Measurements from ENCODE around the gene LANCL2. TPM values are rescaled to one million over a fixed set of nuclear protein-coding genes. Genes with fewer than 3 reads are reported as not detected.

The LANCL2 gene
- total RNA-seq, 6 donors from 2014 or later = 4.6 to 19.9 (median 12.6) TPM

DNA sequence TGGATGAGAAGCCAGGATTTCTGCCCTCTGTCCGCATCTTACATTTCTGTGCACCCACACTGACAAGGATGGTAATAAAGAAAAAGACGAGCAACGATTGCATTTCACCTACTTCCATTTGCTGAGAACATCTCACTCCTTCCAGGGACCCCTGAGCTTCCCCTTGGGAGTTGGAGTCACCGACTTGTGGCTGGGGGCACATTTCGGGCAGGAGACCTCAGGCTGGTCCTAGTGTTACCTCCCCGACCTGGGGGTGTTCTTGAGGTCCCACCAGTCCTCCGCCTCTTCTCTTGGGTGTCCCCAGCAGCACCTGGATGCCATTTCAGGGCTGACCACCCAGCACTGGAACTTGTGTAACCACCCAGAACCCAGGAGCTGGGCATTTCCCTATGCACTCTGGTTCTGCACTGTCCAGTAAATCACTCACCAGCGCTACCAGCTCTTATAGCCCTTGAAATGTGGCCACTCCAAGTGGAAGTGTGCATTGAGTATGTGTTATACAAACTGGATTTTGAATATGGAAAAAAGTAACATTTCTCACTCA, 84.9 kb downstream of the LANCL2 start:
- Histone ChIP-seq H3K27me3 (peaks cover 0 to 4% (median 0%) of the 10 kb centered on the region in 4 donors), H3K9me3 (no peaks in the 10 kb centered on the region), H3K4me1 (no peaks in the 10 kb centered on the region), H3K27ac (no peak overlapping the region), H3K4me3 (no peak overlapping the region), H3K36me3 (no peaks in the 10 kb centered on the region)
- no peak for TF ChIP-seq POLR2AphosphoS5 (IDR thresholded peaks at IDR 0.05)
- TF ChIP-seq POLR2A (IDR thresholded peaks at IDR 0.05) = no peak
- TF ChIP-seq, protein P1, sequence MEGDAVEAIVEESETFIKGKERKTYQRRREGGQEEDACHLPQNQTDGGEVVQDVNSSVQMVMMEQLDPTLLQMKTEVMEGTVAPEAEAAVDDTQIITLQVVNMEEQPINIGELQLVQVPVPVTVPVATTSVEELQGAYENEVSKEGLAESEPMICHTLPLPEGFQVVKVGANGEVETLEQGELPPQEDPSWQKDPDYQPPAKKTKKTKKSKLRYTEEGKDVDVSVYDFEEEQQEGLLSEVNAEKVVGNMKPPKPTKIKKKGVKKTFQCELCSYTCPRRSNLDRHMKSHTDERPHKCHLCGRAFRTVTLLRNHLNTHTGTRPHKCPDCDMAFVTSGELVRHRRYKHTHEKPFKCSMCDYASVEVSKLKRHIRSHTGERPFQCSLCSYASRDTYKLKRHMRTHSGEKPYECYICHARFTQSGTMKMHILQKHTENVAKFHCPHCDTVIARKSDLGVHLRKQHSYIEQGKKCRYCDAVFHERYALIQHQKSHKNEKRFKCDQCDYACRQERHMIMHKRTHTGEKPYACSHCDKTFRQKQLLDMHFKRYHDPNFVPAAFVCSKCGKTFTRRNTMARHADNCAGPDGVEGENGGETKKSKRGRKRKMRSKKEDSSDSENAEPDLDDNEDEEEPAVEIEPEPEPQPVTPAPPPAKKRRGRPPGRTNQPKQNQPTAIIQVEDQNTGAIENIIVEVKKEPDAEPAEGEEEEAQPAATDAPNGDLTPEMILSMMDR (IDR thresholded peaks at IDR 0.05) = no peak
- no peak for TF ChIP-seq EP300 (IDR thresholded peaks at IDR 0.05)
- 89 to 93% methylated on average over 7 to 8 of the region's 8 CpGs for WGBS, 2 donors
- no peak for DNase-seq
- no peak for ATAC-seq (ENCODE audit: low FRiP score in 2 of 2)

DNA sequence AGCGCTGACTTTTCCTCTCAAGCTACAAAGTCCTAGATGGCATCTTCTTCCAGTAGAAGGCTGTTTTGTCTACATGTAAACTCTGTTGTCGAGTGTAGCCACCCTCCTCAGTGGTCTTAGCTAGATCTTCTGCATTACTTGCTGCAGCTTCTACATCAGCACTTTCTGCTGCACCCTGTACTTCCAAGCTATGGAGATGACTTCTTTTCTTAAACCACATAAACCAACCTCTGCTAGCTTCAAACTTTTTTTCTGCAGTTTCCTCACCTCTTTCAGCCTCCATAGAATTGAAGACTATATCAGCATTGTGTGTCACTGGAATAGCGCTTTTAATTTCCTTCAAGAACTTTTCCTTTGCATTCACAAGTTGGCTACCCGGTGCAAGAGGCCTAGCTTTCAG, 87.8 kb downstream of the LANCL2 start:
- DNase-seq (no peak), ATAC-seq (ENCODE audit: low FRiP score in 2 of 2) (no peak)
- H3K36me3 ChIP-seq = no peaks in the 10 kb centered on the region
- H3K27ac ChIP-seq = no peak overlapping the region
- TF ChIP-seq EP300 (IDR thresholded peaks at IDR 0.05) (no peak), POLR2A (IDR thresholded peaks at IDR 0.05) (no peak), POLR2AphosphoS5 (IDR thresholded peaks at IDR 0.05) (no peak)
- TF ChIP-seq, protein P1 (IDR thresholded peaks at IDR 0.05) = no peak
- H3K9me3 ChIP-seq = no peaks in the 10 kb centered on the region
- WGBS, 2 donors = 92 to 96% methylated on average over 4 of the region's 4 CpGs
- H3K4me1 ChIP-seq = no peaks in the 10 kb centered on the region
- H3K27me3 ChIP-seq = peaks cover 0 to 4% (median 0%) of the 10 kb centered on the region in 4 donors
- H3K4me3 ChIP-seq = no peak overlapping the region

DNA sequence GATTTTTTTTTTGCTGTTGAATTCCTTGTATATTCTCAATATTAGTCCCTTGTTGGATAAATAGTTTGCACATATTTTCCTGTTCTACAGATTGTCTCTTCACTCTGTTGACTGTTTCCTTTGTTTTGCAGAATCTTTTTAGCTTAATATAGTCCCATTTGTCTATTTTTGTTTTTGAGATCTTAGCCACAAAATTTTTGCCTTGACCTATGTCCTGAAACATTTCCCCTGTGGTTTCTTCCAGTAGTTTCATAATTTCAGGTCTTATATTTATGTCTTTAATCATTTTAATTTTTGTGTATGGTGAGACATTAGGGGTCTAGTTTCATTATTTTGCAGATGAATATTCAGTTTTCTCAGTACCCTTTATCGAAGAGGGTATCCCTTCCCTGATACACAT, 92.7 kb downstream of the LANCL2 start:
- TF ChIP-seq, protein P1 (IDR thresholded peaks at IDR 0.05) = no peak
- TF ChIP-seq EP300 (IDR thresholded peaks at IDR 0.05) (no peak), POLR2AphosphoS5 (IDR thresholded peaks at IDR 0.05) (no peak), POLR2A (IDR thresholded peaks at IDR 0.05) (no peak)
- Histone ChIP-seq H3K27me3 (no peaks in the 10 kb centered on the region), H3K36me3 (no peaks in the 10 kb centered on the region), H3K4me1 (no peaks in the 10 kb centered on the region), H3K9me3 (no peaks in the 10 kb centered on the region), H3K27ac (no peak overlapping the region), H3K4me3 (no peak overlapping the region)
- 94 to 96% methylated on average over 1 of the region's 1 CpG for WGBS, 2 donors
- DNase-seq = no peak
- no peak for ATAC-seq (ENCODE audit: low FRiP score in 2 of 2)

DNA sequence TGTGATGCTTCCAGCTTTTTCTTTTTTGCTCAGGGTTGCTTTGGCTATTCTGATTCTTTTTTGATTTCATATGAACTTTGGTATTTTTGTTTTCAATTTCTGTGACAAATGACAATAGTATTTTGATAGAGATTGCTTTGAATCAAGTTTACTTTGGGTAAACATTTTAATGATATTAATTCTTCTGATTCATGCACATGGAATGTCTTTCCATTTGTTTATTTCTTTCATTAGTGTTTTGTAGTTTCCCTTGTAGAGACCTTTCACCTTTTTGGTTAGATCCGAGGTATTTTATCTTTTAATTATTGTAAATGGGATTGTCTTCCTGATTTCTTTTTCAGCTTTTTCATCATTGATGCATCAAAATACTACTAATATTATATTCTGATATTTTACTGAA, 93.2 kb downstream of the LANCL2 start:
- TF ChIP-seq, protein P1 (IDR thresholded peaks at IDR 0.05) = no peak
- TF ChIP-seq POLR2A (IDR thresholded peaks at IDR 0.05) = no peak
- TF ChIP-seq EP300 (IDR thresholded peaks at IDR 0.05) = no peak
- no peak for TF ChIP-seq POLR2AphosphoS5 (IDR thresholded peaks at IDR 0.05)
- Histone ChIP-seq H3K36me3 (no peaks in the 10 kb centered on the region), H3K4me1 (no peaks in the 10 kb centered on the region), H3K27me3 (no peaks in the 10 kb centered on the region), H3K9me3 (no peaks in the 10 kb centered on the region), H3K27ac (no peak overlapping the region), H3K4me3 (no peak overlapping the region)
- DNase-seq (no peak), ATAC-seq (ENCODE audit: low FRiP score in 2 of 2) (no peak)
- 69 to 71% methylated on average over 1 of the region's 1 CpG for WGBS, 2 donors

DNA sequence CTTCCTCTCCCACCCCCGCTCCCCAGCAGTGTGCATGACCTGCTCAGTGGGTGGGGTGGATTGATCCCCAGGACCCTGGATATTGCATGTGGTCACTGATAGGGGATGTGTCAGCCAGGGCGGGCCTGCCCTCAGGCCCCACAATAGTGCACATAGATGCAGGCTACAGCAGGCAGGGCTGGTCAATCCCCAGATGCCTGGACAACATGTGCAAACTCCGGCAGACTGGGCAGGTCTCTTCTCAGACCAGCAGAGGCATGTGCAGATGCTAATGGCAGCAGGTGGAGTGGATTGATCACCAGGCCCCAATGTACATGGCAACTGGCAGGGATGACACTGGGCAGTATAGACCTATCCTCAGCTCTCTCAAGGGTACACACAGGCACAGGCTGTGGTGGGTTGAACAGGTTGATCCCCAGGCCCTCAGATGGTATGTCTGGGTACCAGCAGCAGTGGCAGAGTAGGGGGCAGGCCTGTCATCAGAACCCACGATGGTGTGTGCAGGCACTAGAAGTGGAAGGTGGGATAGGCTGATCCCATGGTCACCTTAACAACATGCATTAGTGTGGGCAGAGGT, 98.6 kb downstream of the LANCL2 start:
- TF ChIP-seq, protein P1 (IDR thresholded peaks at IDR 0.05) = no peak
- TF ChIP-seq EP300 (IDR thresholded peaks at IDR 0.05) = no peak
- TF ChIP-seq POLR2AphosphoS5 (IDR thresholded peaks at IDR 0.05) = no peak
- no peak for TF ChIP-seq POLR2A (IDR thresholded peaks at IDR 0.05)
- Histone ChIP-seq H3K9me3 (no peaks in the 10 kb centered on the region), H3K36me3 (peaks cover 0 to 14% (median 7%) of the 10 kb centered on the region in 4 donors), H3K4me1 (no peaks in the 10 kb centered on the region), H3K27me3 (no peaks in the 10 kb centered on the region), H3K27ac (no peak overlapping the region), H3K4me3 (no peak overlapping the region)
- WGBS, 2 donors = 94 to 100% methylated on average over 1 to 3 of the region's 4 CpGs
- ATAC-seq (ENCODE audit: low FRiP score in 2 of 2) = no peak
- no peak for DNase-seq
